ENCODE results near the gene CCR1.
"Not testable (repeated sequence)": the region's sequence is repeated elsewhere in the genome, so short reads cannot be mapped to it uniquely, and the experiment has no call there.

DNA sequence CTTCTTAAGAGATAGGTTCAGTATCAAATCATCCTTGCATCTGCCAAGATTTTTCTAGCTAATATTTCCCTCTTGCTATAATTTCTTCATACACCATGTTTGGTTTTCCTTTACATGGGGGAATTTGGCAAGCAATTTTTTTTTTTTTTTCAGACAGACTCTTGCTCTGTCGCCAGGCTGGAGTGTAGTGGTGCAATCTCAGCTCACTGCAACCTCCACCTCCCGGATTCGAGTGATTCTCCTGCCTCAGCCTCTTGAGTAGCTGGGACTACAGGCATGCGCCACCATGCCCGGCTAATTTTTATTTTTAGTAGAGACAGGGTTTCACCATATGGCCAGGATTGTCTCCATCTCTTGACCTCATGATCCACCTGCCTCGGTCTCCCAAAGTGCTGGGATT lies 599 bp downstream of the CCR1 start:
- not testable (repeated sequence) for TF ChIP-seq POLR2AphosphoS5 (IDR thresholded peaks at IDR 0.05; ENCODE audit: borderline replicate concordance, low read depth, low read length); EZH2 (IDR thresholded peaks at IDR 0.05); FOXP2 (optimal IDR thresholded peaks at IDR 0.05; ENCODE audit: control extremely low read depth, extremely low read length, insufficient read depth)

All from SK-N-MC (cell line).